ENCODE measurements around the gene PACRG.

- TF ChIP-seq, protein P1, sequence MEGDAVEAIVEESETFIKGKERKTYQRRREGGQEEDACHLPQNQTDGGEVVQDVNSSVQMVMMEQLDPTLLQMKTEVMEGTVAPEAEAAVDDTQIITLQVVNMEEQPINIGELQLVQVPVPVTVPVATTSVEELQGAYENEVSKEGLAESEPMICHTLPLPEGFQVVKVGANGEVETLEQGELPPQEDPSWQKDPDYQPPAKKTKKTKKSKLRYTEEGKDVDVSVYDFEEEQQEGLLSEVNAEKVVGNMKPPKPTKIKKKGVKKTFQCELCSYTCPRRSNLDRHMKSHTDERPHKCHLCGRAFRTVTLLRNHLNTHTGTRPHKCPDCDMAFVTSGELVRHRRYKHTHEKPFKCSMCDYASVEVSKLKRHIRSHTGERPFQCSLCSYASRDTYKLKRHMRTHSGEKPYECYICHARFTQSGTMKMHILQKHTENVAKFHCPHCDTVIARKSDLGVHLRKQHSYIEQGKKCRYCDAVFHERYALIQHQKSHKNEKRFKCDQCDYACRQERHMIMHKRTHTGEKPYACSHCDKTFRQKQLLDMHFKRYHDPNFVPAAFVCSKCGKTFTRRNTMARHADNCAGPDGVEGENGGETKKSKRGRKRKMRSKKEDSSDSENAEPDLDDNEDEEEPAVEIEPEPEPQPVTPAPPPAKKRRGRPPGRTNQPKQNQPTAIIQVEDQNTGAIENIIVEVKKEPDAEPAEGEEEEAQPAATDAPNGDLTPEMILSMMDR (optimal IDR thresholded peaks at IDR 0.05 in 1 of 3, IDR thresholded peaks at IDR 0.05 in 1 of 3, conservative IDR thresholded peaks at IDR 0.05 in 1 of 3; ENCODE audit: extremely low read depth in 1 of 3, insufficient read depth in 2 of 3, low read length in 3 of 3), result no peak
- TF ChIP-seq EZH2 (IDR thresholded peaks at IDR 0.05; ENCODE audit: low read length), result no peak
Observed at GRCh38 chr6:163147994-163148393, 420.2 kb downstream of the PACRG start.
